DND-41 (cell line): ENCODE data around the gene RAB34.

Experiments used
- EZH2 ChIP-seq: IDR thresholded peaks from 3 replicates; pipeline ENCODE4 v1.6.1; 2012; ENCODE audit warnings: borderline replicate concordance, low read depth, mild to moderate bottlenecking, moderate library complexity, low read length, inconsistent platforms; ENCODE audit not compliant: severe bottlenecking
- TF ChIP-seq, protein P1 (sequence below): IDR thresholded peaks from 2 replicates; pipeline ENCODE4 v1.5.1; 2012; ENCODE audit warnings: borderline replicate concordance, low read length, moderate library complexity, mild to moderate bottlenecking; ENCODE audit not compliant: poor library complexity, severe bottlenecking; ENCODE audit errors: extremely low read depth

DNA sequence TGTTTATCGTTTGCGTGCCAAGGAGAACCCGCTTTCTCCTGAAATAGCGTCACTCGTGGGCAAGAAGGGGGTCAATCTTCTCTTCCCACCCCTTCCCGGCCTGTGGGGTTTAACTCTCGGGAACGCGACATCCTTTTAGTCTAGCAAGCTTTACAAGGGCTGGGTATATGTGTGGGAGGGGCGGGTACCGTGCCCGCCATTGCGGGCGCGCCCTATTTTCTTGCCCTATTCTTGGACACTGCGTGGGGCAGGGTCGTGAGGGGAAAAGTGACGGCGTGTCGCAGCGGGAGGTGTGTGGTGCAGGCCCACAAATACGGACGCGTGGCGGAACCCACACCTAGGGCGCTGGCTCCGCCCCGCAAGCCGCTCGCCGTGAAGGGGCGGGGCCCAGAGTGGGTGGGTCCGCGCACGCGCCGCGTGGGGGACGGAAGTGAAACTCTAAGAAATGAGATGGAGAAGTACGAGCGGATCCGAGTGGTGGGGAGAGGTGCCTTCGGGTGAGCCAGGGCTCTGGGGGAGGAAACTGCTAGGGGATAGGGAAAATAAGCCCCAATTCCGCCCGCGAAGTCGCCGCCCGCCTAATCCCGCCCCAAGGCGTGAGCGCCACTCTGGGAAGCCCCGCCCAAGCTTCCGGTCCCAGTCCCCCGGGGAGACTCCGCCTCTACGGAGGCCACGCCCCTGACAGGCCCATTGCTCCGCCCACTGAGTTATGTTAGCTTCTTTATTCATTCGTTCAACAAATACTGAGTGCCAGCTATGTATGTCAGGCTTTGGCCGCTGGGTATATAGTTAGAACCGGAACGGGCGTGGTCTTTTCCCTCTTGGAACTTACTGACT is 10.9 kb upstream of the RAB34 start, which contains the start of gene NEK8:
- TF ChIP-seq EZH2 = no peak
- TF ChIP-seq, protein P1, sequence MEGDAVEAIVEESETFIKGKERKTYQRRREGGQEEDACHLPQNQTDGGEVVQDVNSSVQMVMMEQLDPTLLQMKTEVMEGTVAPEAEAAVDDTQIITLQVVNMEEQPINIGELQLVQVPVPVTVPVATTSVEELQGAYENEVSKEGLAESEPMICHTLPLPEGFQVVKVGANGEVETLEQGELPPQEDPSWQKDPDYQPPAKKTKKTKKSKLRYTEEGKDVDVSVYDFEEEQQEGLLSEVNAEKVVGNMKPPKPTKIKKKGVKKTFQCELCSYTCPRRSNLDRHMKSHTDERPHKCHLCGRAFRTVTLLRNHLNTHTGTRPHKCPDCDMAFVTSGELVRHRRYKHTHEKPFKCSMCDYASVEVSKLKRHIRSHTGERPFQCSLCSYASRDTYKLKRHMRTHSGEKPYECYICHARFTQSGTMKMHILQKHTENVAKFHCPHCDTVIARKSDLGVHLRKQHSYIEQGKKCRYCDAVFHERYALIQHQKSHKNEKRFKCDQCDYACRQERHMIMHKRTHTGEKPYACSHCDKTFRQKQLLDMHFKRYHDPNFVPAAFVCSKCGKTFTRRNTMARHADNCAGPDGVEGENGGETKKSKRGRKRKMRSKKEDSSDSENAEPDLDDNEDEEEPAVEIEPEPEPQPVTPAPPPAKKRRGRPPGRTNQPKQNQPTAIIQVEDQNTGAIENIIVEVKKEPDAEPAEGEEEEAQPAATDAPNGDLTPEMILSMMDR = no peak
